ENCODE measurements around the gene RERE. TPM values are rescaled to one million over a fixed set of nuclear protein-coding genes. Genes with fewer than 3 reads are reported as not detected.

RERE gene
- total RNA-seq, 1 experiment from 2014 or later = 161 TPM

DNA sequence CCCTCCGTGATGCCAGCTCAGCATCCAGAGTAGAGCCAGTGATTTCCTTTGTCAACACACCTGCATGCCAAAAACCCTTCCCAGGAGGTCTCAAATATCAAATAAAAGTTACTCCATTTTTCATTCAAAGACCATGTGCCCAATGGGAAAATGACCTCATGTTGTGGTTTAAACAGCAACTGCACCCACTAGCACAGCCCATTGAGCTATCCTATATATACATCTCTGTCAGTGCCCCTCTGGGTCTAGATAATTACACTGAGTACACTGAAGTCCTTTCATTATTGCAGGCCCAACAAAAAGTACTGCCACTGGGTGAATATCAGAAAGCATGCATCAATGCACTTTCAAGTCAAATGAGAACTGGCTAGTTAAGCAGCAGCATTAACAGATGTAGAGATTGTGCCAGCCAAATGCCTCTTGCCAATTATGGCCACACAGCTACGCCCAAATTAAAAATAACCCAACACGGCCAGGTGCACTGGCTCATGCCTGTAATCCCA lies 381.8 kb downstream of the RERE start (continued):
- TF ChIP-seq, protein P1, sequence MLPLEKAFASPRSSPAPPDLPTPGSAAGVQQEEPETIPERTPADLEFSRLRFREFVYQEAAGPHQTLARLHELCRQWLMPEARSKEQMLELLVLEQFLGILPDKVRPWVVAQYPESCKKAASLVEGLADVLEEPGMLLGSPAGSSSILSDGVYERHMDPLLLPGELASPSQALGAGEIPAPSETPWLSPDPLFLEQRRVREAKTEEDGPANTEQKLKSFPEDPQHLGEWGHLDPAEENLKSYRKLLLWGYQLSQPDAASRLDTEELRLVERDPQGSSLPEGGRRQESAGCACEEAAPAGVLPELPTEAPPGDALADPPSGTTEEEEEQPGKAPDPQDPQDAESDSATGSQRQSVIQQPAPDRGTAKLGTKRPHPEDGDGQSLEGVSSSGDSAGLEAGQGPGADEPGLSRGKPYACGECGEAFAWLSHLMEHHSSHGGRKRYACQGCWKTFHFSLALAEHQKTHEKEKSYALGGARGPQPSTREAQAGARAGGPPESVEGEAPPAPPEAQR (CRISPR knock-in tag; IDR thresholded peaks at IDR 0.05) = no peak
- TF ChIP-seq ZNF423 (CRISPR knock-in tag; IDR thresholded peaks at IDR 0.05) = no peak

DNA sequence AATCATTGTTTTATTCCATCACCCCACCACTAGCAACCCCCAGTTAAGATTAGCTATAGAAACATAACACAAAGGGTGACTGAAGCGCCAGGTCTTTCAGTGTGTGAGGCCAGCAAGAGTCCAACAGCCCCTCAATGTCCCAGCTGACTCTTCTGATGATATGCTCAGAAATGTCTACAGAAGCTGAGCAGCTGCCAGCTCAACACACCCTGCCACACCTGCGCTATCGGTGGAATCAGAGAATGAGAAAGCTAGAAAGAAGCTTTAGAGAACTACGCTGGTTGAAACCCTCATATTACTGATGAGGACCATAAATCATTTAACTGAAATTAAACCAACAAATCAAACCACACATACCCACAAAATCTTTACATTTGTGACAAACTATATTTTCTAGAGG lies 383.3 kb downstream of the RERE start:
- Mint-ChIP-seq H3K9me3 (no peaks in the 10 kb centered on the region), H3K4me1 (peaks cover 61% of the 10 kb centered on the region), H3K27ac (no peak overlapping the region), H3K27me3 (ENCODE audit: low read depth) (no peaks in the 10 kb centered on the region), H3K4me3 (no peak overlapping the region), H3K36me3 (no peaks in the 10 kb centered on the region)
- DNase-seq (ENCODE audit: low spot score) (no peak), ATAC-seq (no peak)
- POLR2A ChIA-PET = no interaction called here
- no peak for TF ChIP-seq ESRRA (CRISPR knock-in tag; IDR thresholded peaks at IDR 0.05; ENCODE audit: borderline replicate concordance)
- TF ChIP-seq, protein P2, sequence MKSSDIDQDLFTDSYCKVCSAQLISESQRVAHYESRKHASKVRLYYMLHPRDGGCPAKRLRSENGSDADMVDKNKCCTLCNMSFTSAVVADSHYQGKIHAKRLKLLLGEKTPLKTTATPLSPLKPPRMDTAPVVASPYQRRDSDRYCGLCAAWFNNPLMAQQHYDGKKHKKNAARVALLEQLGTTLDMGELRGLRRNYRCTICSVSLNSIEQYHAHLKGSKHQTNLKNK (CRISPR knock-in tag; IDR thresholded peaks at IDR 0.05) = no peak
- no peak for TF ChIP-seq NR1H2 (CRISPR knock-in tag; IDR thresholded peaks at IDR 0.05)
- CTCF ChIA-PET = interaction anchor here (1.0 kb wide), 1 partner anchor 415 kb away, joined by 4 read pairs; no protein-coding TSS in a partner anchor

DNA sequence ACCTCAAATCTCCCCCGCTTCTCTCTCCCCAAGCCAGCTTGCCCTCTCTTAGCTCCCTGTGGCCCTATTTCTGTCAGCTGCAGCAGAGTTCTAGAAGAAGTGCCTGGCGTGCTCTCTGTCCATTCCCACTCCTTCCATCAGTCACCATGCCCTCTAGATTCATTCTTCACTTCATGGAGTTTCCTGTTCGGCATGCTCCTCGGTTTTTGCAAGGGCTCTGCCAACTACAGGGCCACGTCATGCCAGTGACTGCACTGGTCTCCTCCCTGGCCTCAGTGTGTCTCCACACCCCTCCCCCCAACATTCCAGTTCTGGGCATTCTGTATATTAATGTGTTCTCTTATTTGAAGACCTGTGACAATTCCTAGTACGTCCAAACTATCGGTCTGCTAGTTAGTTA lies 385.7 kb downstream of the RERE start:
- H3K36me3 Mint-ChIP-seq = no peaks in the 10 kb centered on the region
- ChIA-PET POLR2A (interaction anchor here (0.9 kb wide), 1 partner anchor 11 kb away, joined by 5 read pairs; no protein-coding TSS in a partner anchor), CTCF (interaction anchor here (0.8 to 3.4 kb wide), 9 partner anchors 9 to 447 kb away, joined by 3 to 22 read pairs (median 4); partner anchors contain the start of gene ENO1)
- H3K4me3 Mint-ChIP-seq = no peak overlapping the region
- H3K27ac Mint-ChIP-seq = no peak overlapping the region
- no peak for DNase-seq (ENCODE audit: low spot score)
- no peaks in the 10 kb centered on the region for H3K9me3 Mint-ChIP-seq
- H3K27me3 Mint-ChIP-seq (ENCODE audit: low read depth) = no peaks in the 10 kb centered on the region
- TF ChIP-seq FOXP1 (CRISPR knock-in tag; IDR thresholded peaks at IDR 0.05; ENCODE audit: borderline replicate concordance) (no peak), ZNF219 (CRISPR knock-in tag; IDR thresholded peaks at IDR 0.05; ENCODE audit: borderline replicate concordance) (no peak), GABPB1 (CRISPR knock-in tag; IDR thresholded peaks at IDR 0.05) (no peak), CBFB (CRISPR knock-in tag; IDR thresholded peaks at IDR 0.05; ENCODE audit: low read depth) (no peak), GTF2I (CRISPR knock-in tag; conservative IDR thresholded peaks at IDR 0.05) (no peak), SP1 (CRISPR knock-in tag; conservative IDR thresholded peaks at IDR 0.05) (no peak), FOXJ3 (CRISPR knock-in tag; IDR thresholded peaks at IDR 0.05; ENCODE audit: borderline replicate concordance) (no peak), NR3C1 (CRISPR knock-in tag; conservative IDR thresholded peaks at IDR 0.05; ENCODE audit: low read depth) (no peak)
- TF ChIP-seq, protein P3, sequence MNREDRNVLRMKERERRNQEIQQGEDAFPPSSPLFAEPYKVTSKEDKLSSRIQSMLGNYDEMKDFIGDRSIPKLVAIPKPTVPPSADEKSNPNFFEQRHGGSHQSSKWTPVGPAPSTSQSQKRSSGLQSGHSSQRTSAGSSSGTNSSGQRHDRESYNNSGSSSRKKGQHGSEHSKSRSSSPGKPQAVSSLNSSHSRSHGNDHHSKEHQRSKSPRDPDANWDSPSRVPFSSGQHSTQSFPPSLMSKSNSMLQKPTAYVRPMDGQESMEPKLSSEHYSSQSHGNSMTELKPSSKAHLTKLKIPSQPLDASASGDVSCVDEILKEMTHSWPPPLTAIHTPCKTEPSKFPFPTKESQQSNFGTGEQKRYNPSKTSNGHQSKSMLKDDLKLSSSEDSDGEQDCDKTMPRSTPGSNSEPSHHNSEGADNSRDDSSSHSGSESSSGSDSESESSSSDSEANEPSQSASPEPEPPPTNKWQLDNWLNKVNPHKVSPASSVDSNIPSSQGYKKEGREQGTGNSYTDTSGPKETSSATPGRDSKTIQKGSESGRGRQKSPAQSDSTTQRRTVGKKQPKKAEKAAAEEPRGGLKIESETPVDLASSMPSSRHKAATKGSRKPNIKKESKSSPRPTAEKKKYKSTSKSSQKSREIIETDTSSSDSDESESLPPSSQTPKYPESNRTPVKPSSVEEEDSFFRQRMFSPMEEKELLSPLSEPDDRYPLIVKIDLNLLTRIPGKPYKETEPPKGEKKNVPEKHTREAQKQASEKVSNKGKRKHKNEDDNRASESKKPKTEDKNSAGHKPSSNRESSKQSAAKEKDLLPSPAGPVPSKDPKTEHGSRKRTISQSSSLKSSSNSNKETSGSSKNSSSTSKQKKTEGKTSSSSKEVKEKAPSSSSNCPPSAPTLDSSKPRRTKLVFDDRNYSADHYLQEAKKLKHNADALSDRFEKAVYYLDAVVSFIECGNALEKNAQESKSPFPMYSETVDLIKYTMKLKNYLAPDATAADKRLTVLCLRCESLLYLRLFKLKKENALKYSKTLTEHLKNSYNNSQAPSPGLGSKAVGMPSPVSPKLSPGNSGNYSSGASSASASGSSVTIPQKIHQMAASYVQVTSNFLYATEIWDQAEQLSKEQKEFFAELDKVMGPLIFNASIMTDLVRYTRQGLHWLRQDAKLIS (CRISPR knock-in tag; IDR thresholded peaks at IDR 0.05; ENCODE audit: borderline replicate concordance) = no peak
- no peak for ATAC-seq
- peaks cover 39% of the 10 kb centered on the region for H3K4me1 Mint-ChIP-seq

DNA sequence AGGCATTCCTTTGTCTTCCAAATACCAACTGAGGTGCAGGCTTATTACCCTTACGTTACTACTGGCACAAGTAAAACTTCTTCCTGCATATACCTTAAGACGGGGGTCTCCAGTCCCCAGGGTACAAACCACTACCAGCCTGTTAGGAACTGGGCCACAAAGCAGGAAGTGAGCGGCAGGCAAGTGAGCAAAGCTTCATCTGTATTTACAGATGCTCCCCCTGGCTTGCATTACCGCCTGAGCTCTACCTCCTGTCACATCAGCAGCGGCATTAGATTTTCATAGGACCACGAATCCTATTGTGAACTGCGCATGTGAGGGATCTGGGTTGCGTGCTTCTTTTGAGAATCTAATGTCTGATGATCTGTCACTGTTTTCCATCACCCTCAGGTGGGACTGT lies 386.4 kb downstream of the RERE start:
- ATAC-seq (peak; percentile 72; the same call in 1 of the 2 replicates), DNase-seq (ENCODE audit: low spot score) (no peak)
- no peak overlapping the region for H3K27ac Mint-ChIP-seq
- H3K4me1 Mint-ChIP-seq = peaks cover 40% of the 10 kb centered on the region
- ChIA-PET CTCF (interaction anchor here (0.6 to 3.4 kb wide), 14 partner anchors 9 to 447 kb away, joined by 3 to 22 read pairs (median 4); partner anchors contain the start of gene ENO1), POLR2A (interaction anchor here (0.9 kb wide), 1 partner anchor 12 kb away, joined by 5 read pairs; no protein-coding TSS in a partner anchor)
- no peaks in the 10 kb centered on the region for H3K36me3 Mint-ChIP-seq
- H3K4me3 Mint-ChIP-seq = no peak overlapping the region
- H3K27me3 Mint-ChIP-seq (ENCODE audit: low read depth) = no peaks in the 10 kb centered on the region
- no peaks in the 10 kb centered on the region for H3K9me3 Mint-ChIP-seq
- TF ChIP-seq NFE2L1 (CRISPR knock-in tag; IDR thresholded peaks at IDR 0.05) (no peak), RORB (CRISPR knock-in tag; IDR thresholded peaks at IDR 0.05) (no peak), ETV6 (CRISPR knock-in tag; IDR thresholded peaks at IDR 0.05) (no peak), ESRRA (CRISPR knock-in tag; IDR thresholded peaks at IDR 0.05; ENCODE audit: borderline replicate concordance) (no peak), TP53 (CRISPR knock-in tag; IDR thresholded peaks at IDR 0.05) (no peak), CREB1 (CRISPR knock-in tag; IDR thresholded peaks at IDR 0.05) (no peak)
- TF ChIP-seq, protein P4, sequence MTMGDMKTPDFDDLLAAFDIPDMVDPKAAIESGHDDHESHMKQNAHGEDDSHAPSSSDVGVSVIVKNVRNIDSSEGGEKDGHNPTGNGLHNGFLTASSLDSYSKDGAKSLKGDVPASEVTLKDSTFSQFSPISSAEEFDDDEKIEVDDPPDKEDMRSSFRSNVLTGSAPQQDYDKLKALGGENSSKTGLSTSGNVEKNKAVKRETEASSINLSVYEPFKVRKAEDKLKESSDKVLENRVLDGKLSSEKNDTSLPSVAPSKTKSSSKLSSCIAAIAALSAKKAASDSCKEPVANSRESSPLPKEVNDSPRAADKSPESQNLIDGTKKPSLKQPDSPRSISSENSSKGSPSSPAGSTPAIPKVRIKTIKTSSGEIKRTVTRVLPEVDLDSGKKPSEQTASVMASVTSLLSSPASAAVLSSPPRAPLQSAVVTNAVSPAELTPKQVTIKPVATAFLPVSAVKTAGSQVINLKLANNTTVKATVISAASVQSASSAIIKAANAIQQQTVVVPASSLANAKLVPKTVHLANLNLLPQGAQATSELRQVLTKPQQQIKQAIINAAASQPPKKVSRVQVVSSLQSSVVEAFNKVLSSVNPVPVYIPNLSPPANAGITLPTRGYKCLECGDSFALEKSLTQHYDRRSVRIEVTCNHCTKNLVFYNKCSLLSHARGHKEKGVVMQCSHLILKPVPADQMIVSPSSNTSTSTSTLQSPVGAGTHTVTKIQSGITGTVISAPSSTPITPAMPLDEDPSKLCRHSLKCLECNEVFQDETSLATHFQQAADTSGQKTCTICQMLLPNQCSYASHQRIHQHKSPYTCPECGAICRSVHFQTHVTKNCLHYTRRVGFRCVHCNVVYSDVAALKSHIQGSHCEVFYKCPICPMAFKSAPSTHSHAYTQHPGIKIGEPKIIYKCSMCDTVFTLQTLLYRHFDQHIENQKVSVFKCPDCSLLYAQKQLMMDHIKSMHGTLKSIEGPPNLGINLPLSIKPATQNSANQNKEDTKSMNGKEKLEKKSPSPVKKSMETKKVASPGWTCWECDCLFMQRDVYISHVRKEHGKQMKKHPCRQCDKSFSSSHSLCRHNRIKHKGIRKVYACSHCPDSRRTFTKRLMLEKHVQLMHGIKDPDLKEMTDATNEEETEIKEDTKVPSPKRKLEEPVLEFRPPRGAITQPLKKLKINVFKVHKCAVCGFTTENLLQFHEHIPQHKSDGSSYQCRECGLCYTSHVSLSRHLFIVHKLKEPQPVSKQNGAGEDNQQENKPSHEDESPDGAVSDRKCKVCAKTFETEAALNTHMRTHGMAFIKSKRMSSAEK (CRISPR knock-in tag; IDR thresholded peaks at IDR 0.05; ENCODE audit: borderline replicate concordance) = no peak
- TF ChIP-seq, protein P5, sequence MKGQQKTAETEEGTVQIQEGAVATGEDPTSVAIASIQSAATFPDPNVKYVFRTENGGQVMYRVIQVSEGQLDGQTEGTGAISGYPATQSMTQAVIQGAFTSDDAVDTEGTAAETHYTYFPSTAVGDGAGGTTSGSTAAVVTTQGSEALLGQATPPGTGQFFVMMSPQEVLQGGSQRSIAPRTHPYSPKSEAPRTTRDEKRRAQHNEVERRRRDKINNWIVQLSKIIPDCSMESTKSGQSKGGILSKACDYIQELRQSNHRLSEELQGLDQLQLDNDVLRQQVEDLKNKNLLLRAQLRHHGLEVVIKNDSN (CRISPR knock-in tag; IDR thresholded peaks at IDR 0.05) = no peak

Data from WTC11 (cell line).